OCI-LY3 (cell line): ENCODE results near the gene FERMT2.

Experiments
- H2AFZ ChIP-seq: fragments of 200-600, 300-600 bp; shearing (Covaris generic); 2 replicates; pipeline ENCODE4 v1.6.0; 2014; ENCODE audit warnings: antibody characterized with exemption, low read depth, low read length
- H3K27ac ChIP-seq: fragments of 200-600, 300-600 bp; sonication (generic); 2 replicates; pipeline ENCODE4 v1.5.1; 2014; ENCODE audit warnings: mild to moderate bottlenecking, low read length, moderate library complexity, mixed read lengths
- H3K27me3 ChIP-seq: fragments of 200-600, 300-600 bp; sonication (generic); 2 replicates; pipeline ENCODE4 v1.6.1; 2014; ENCODE audit warnings: low read depth, low read length, mixed read lengths
- H3K36me3 ChIP-seq: fragments of 200-600, 300-600 bp; sonication (generic); replicated peaks from 2 replicates; pipeline ENCODE3; 2014; ENCODE audit warnings: low read depth, low read length, mixed read lengths
- H3K4me1 ChIP-seq: fragments of 300-600, 200-600 bp; sonication (generic); 2 replicates; pipeline ENCODE4 v1.6.1; 2014; ENCODE audit warnings: low read length, mixed read lengths
- H3K4me2 ChIP-seq: fragments of 200-600, 300-600 bp; sonication (generic); 2 replicates; pipeline ENCODE4 v1.6.1; 2014; ENCODE audit warnings: low read length, mixed read lengths
- H3K4me3 ChIP-seq: fragments of 300-600, 200-600 bp; sonication (generic); 2 replicates; pipeline ENCODE4 v1.5.1; 2014; ENCODE audit warnings: antibody characterized with exemption, mild to moderate bottlenecking, low read length, moderate library complexity
- H3K79me2 ChIP-seq: fragments of 300-600, 200-600 bp; shearing (Covaris generic); 2 replicates; pipeline ENCODE4 v1.6.1; 2014; ENCODE audit warnings: mild to moderate bottlenecking, low read length, mixed read lengths
- H3K9ac ChIP-seq: fragments of 300-600, 200-600 bp; shearing (Covaris generic); 2 replicates; pipeline ENCODE4 v1.6.0; 2014; ENCODE audit warnings: mild to moderate bottlenecking, low read length, moderate library complexity
- H3K9me3 ChIP-seq: fragments of 200-600, 300-600 bp; shearing (Covaris generic); 2 replicates; pipeline ENCODE4 v1.6.1; 2014; ENCODE audit warnings: low read length, mixed read lengths; ENCODE audit not compliant: insufficient read depth
- H4K20me1 ChIP-seq: fragments of 200-600, 300-600 bp; sonication (generic); 2 replicates; pipeline ENCODE4 v1.6.1; 2016; ENCODE audit warnings: low read length, mixed read lengths; ENCODE audit not compliant: insufficient read depth
- EZH2phosphoT487 ChIP-seq: fragments of 200-600 bp; shearing (Covaris generic); IDR thresholded peaks from 2 replicates; pipeline ENCODE4 v1.6.1; 2018; ENCODE audit warnings: antibody characterized with exemption, mixed run types, low read depth
- TF ChIP-seq, protein P1 (sequence below): fragments of 200-600, 300-600 bp; sonication (generic); IDR thresholded peaks from 2 replicates; pipeline ENCODE4 v1.5.1; 2014; ENCODE audit warnings: antibody characterized with exemption, low read length, low read depth

FERMT2 gene

GRCh38 chr14:52834440-52834842, 116.4 kb downstream of the FERMT2 start:
- Histone ChIP-seq H3K79me2 (no peaks in the 10 kb centered on the region), H3K27ac (no peak overlapping the region), H3K9me3 (no peaks in the 10 kb centered on the region), H3K4me2 (no peak overlapping the region), H2AFZ (no peak overlapping the region), H3K36me3 (no peaks in the 10 kb centered on the region), H3K4me1 (no peaks in the 10 kb centered on the region), H4K20me1 (no peaks in the 10 kb centered on the region), H3K4me3 (no peak overlapping the region), H3K27me3 (no peaks in the 10 kb centered on the region), H3K9ac (no peak overlapping the region)
- TF ChIP-seq EZH2phosphoT487: no peak
- TF ChIP-seq, protein P1, sequence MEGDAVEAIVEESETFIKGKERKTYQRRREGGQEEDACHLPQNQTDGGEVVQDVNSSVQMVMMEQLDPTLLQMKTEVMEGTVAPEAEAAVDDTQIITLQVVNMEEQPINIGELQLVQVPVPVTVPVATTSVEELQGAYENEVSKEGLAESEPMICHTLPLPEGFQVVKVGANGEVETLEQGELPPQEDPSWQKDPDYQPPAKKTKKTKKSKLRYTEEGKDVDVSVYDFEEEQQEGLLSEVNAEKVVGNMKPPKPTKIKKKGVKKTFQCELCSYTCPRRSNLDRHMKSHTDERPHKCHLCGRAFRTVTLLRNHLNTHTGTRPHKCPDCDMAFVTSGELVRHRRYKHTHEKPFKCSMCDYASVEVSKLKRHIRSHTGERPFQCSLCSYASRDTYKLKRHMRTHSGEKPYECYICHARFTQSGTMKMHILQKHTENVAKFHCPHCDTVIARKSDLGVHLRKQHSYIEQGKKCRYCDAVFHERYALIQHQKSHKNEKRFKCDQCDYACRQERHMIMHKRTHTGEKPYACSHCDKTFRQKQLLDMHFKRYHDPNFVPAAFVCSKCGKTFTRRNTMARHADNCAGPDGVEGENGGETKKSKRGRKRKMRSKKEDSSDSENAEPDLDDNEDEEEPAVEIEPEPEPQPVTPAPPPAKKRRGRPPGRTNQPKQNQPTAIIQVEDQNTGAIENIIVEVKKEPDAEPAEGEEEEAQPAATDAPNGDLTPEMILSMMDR: no peak

- Histone ChIP-seq H2AFZ (no peak overlapping the region), H3K36me3 (no peaks in the 10 kb centered on the region), H3K27ac (no peak overlapping the region), H3K9me3 (no peaks in the 10 kb centered on the region), H3K4me3 (no peak overlapping the region), H3K4me2 (no peak overlapping the region), H4K20me1 (no peaks in the 10 kb centered on the region), H3K27me3 (no peaks in the 10 kb centered on the region), H3K4me1 (no peaks in the 10 kb centered on the region), H3K79me2 (no peaks in the 10 kb centered on the region), H3K9ac (no peak overlapping the region)
- TF ChIP-seq, protein P1: no peak
- no peak for TF ChIP-seq EZH2phosphoT487
Measured at GRCh38 chr14:52833891-52834290, 117.0 kb downstream of the FERMT2 start.

- Histone ChIP-seq H3K27me3 (no peaks in the 10 kb centered on the region), H3K4me3 (no peak overlapping the region), H3K4me1 (peaks cover 7% of the 10 kb centered on the region), H4K20me1 (no peaks in the 10 kb centered on the region), H3K36me3 (no peaks in the 10 kb centered on the region), H2AFZ (no peak overlapping the region), H3K9ac (no peak overlapping the region), H3K4me2 (no peak overlapping the region), H3K79me2 (no peaks in the 10 kb centered on the region), H3K27ac (no peak overlapping the region), H3K9me3 (no peaks in the 10 kb centered on the region)
- TF ChIP-seq, protein P1: no peak
- TF ChIP-seq EZH2phosphoT487: no peak
Measured at GRCh38 chr14:52829527-52830185, 121.2 kb downstream of the FERMT2 start.

GRCh38 chr14:52827426-52827825, 123.4 kb downstream of the FERMT2 start:
- Histone ChIP-seq H3K4me3 (no peak overlapping the region), H3K27me3 (no peaks in the 10 kb centered on the region), H4K20me1 (no peaks in the 10 kb centered on the region), H3K9me3 (no peaks in the 10 kb centered on the region), H2AFZ (no peak overlapping the region), H3K4me2 (no peak overlapping the region), H3K4me1 (peaks cover 11% of the 10 kb centered on the region), H3K27ac (no peak overlapping the region), H3K9ac (no peak overlapping the region), H3K36me3 (no peaks in the 10 kb centered on the region), H3K79me2 (no peaks in the 10 kb centered on the region)
- no peak for TF ChIP-seq EZH2phosphoT487
- TF ChIP-seq, protein P1: no peak
